Kidney (tissue), 14 donors: ENCODE measurements around the gene CCN6. TPM values are rescaled to one million over a fixed set of nuclear protein-coding genes. Genes with fewer than 3 reads are reported as not detected.

ENCODE experiments used
- DNase-seq, 5 donors: peaks; one replicate each; pipeline ENCODE4 v3.0.0-alpha.2; 2013 to 2020
- FAIRE-seq: peaks from 2 replicates; lab custom pipeline; 2012; peaks lifted over from hg19 to GRCh38; lab: Jason Lieb, UNC
- H3K27ac ChIP-seq, 2 donors: one replicate each; pipeline ENCODE4 v1.7.0; 2013; ENCODE audit warnings: low read depth in 2 of 2, low read length in 2 of 2, inconsistent platforms in 1 of 2
- H3K27me3 ChIP-seq: one replicate; pipeline ENCODE4 v1.7.1; 2013; ENCODE audit warnings: low read length, inconsistent platforms; ENCODE audit not compliant: control insufficient read depth, insufficient read depth
- H3K36me3 ChIP-seq, 3 donors: one replicate each; pipeline versions ENCODE4 v1.7.0 to v1.7.1; 2013; ENCODE audit warnings: low read length in 3 of 3, control low read depth in 1 of 3, inconsistent platforms in 1 of 3; ENCODE audit not compliant: insufficient read depth in 3 of 3, control insufficient read depth in 2 of 3
- H3K4me1 ChIP-seq, 3 donors: one replicate each; pipeline versions ENCODE4 v1.7.0 to v1.7.1; 2013; ENCODE audit warnings: low read length in 3 of 3, inconsistent platforms in 1 of 3, low read depth in 1 of 3; ENCODE audit not compliant: control insufficient read depth in 2 of 3, insufficient read depth in 2 of 3
- H3K4me3 ChIP-seq, 3 donors: one replicate each; pipeline versions ENCODE4 v1.7.0 to v1.8.1; 2013; ENCODE audit warnings: low read length in 3 of 3, control low read depth in 1 of 3, inconsistent platforms in 1 of 3
- H3K9ac ChIP-seq, 3 donors: one replicate each; pipeline versions ENCODE4 v1.7.0 to v1.7.1; 2013; ENCODE audit warnings: low read length in 3 of 3, control low read depth in 1 of 3, inconsistent platforms in 1 of 3
- H3K9me3 ChIP-seq, 3 donors: one replicate each; pipeline versions ENCODE4 v1.7.0 to v1.7.1; 2013; ENCODE audit warnings: low read length in 3 of 3, control low read depth in 1 of 3, inconsistent platforms in 1 of 3; ENCODE audit not compliant: control insufficient read depth in 2 of 3, insufficient read depth in 1 of 3
- CTCF ChIP-seq: IDR thresholded peaks from 3 replicates; pipeline ENCODE4 v1.5.1; 2012; ENCODE audit warnings: mild to moderate bottlenecking, moderate library complexity, borderline replicate concordance; ENCODE audit not compliant: insufficient read depth; ENCODE audit errors: extremely low read depth
- intact Hi-C: fragments of 100-400 bp; cut with DNase I; formaldehyde crosslinking; loops from one replicate; pipeline ENCODE4 v1.11.1; 2022
- polyA plus RNA-seq: library from polyadenylated mRNA; stranded (reverse); fragments of 350-450 nt; fragmentation: Illumina TruSeq; extraction: RNeasy Lipid Tissue Mini Kit (QIAGEN cat#74804); gene quantifications from one replicate; pipeline ENCODE4 v1.2.3, GENCODE V29; 2014; ENCODE audit warnings: low read depth, low replicate concordance; ENCODE audit not compliant: insufficient read depth
- total RNA-seq: library from RNA; stranded (reverse); fragmentation: NEBNext Ultra II Directional; extraction: Animal tissue kit (Norgen Biotek cat#: 25700); gene quantifications from one replicate; pipeline ENCODE4 v1.2.1, GENCODE V29; 2021
- donor health status: control.
- donor health status: control.
- donor health status: control.
- donor health status: control.
- donor health status: control.
- donor health status: DM: yes; HTN: yes; CAD: no.
- donor health status: Normal renal cell carcinoma (clear cell type).

CCN6 gene
- total and polyA plus RNA-seq, 2 donors from 2014 or later: 6.7 to 8.4 TPM

- H3K9ac ChIP-seq: no peak overlapping the region
- intact Hi-C loops: no loop called here
- TF ChIP-seq CTCF: no peak
- H3K9me3 ChIP-seq: no peaks in the 10 kb centered on the region
- H3K4me3 ChIP-seq: no peak overlapping the region
- H3K36me3 ChIP-seq: no peaks in the 10 kb centered on the region
- H3K27me3 ChIP-seq: no peaks in the 10 kb centered on the region
- DNase-seq (no peak), FAIRE-seq (no peak)
- H3K4me1 ChIP-seq: peaks cover under 1 to 2% (median 2%) of the 10 kb centered on the region in 3 donors
- H3K27ac ChIP-seq: no peak overlapping the region
Measured at GRCh38 chr6:112038756-112039430, 15.0 kb upstream of the CCN6 start.

- Histone ChIP-seq H3K27me3 (no peaks in the 10 kb centered on the region), H3K27ac (no peak overlapping the region), H3K36me3 (no peaks in the 10 kb centered on the region), H3K4me1 (peaks cover 4 to 7% (median 5%) of the 10 kb centered on the region in 3 donors), H3K9ac (no peak overlapping the region), H3K9me3 (no peaks in the 10 kb centered on the region), H3K4me3 (no peak overlapping the region)
- FAIRE-seq: no peak
- DNase-seq: no peak
- intact Hi-C loops: no loop called here
- TF ChIP-seq CTCF: no peak
Measured at GRCh38 chr6:112039431-112039770, 14.5 kb upstream of the CCN6 start.

- no peaks in the 10 kb centered on the region for H3K36me3 ChIP-seq
- H3K27ac ChIP-seq: no peak overlapping the region
- H3K27me3 ChIP-seq: no peaks in the 10 kb centered on the region
- no peak overlapping the region for H3K4me3 ChIP-seq
- no peak for FAIRE-seq
- no peak overlapping the region for H3K9ac ChIP-seq
- no peak for DNase-seq
- intact Hi-C loops: no loop called here
- H3K9me3 ChIP-seq: no peaks in the 10 kb centered on the region
- H3K4me1 ChIP-seq: peaks cover 4 to 11% (median 5%) of the 10 kb centered on the region in 3 donors
- TF ChIP-seq CTCF: no peak
Measured at GRCh38 chr6:112040956-112041355, 12.9 kb upstream of the CCN6 start.

GRCh38 chr6:112041535-112041934, 12.4 kb upstream of the CCN6 start:
- Histone ChIP-seq H3K9me3 (no peaks in the 10 kb centered on the region), H3K27me3 (no peaks in the 10 kb centered on the region), H3K4me1 (peaks cover 4 to 11% (median 5%) of the 10 kb centered on the region in 3 donors), H3K27ac (no peak overlapping the region), H3K36me3 (no peaks in the 10 kb centered on the region), H3K4me3 (no peak overlapping the region), H3K9ac (no peak overlapping the region)
- FAIRE-seq (no peak), DNase-seq (no peak)
- no peak for TF ChIP-seq CTCF
- intact Hi-C loops: no loop called here
